Stimulated activated CD4-positive, alpha-beta T cell treated with anti-CD3 and anti-CD28 coated beads, Interleukin-2, amount 100 ng/mL, for 4 hours (primary cell): ENCODE measurements around the gene CCBE1.

Experiments
- DNase-seq: peaks from one replicate; pipeline ENCODE4 v3.0.0-alpha.2; 2020; ENCODE audit warnings: low read depth

The CCBE1 gene

GRCh38 chr18:59454909-59455727 lies 242.1 kb downstream of the CCBE1 start:
- no peak for DNase-seq

GRCh38 chr18:59453468-59453961 lies 243.7 kb downstream of the CCBE1 start:
- no peak for DNase-seq

- DNase-seq = no peak
Observed at GRCh38 chr18:59451963-59452362, 245.3 kb downstream of the CCBE1 start.

GRCh38 chr18:59451073-59451472 lies 246.2 kb downstream of the CCBE1 start:
- no peak for DNase-seq

GRCh38 chr18:59448546-59448945 lies 248.7 kb downstream of the CCBE1 start:
- DNase-seq = no peak

- DNase-seq = no peak
Observed at GRCh38 chr18:59446012-59446411, 251.2 kb downstream of the CCBE1 start.

- no peak for DNase-seq
Observed at GRCh38 chr18:59437851-59438569, 259.2 kb downstream of the CCBE1 start.

- DNase-seq = no peak
Observed at GRCh38 chr18:59432803-59433597, 264.2 kb downstream of the CCBE1 start.

- DNase-seq = no peak
Observed at GRCh38 chr18:59431131-59431530, 266.1 kb downstream of the CCBE1 start.

- no peak for DNase-seq
Observed at GRCh38 chr18:59429608-59430007, 267.6 kb downstream of the CCBE1 start.

- DNase-seq = no peak
Observed at GRCh38 chr18:59428018-59428417, 269.2 kb downstream of the CCBE1 start.

- DNase-seq = no peak
Observed at GRCh38 chr18:59426855-59427254, 270.4 kb downstream of the CCBE1 start.

- DNase-seq = no peak
Observed at GRCh38 chr18:59423259-59423658, 274.0 kb downstream of the CCBE1 start.

GRCh38 chr18:59420244-59420643 lies 277.0 kb downstream of the CCBE1 start:
- DNase-seq = no peak

GRCh38 chr18:59419386-59419785 lies 277.8 kb downstream of the CCBE1 start:
- no peak for DNase-seq

- DNase-seq = no peak
Observed at GRCh38 chr18:59416818-59417217, 280.4 kb downstream of the CCBE1 start.

- DNase-seq = no peak
Observed at GRCh38 chr18:59414111-59414653, 283.0 kb downstream of the CCBE1 start.

- DNase-seq = peak; percentile 55
Observed at GRCh38 chr18:59402432-59403090, 294.7 kb downstream of the CCBE1 start.

- DNase-seq = no peak
Observed at GRCh38 chr18:59400407-59400806, 296.8 kb downstream of the CCBE1 start.

GRCh38 chr18:59395226-59396175 lies 301.7 kb downstream of the CCBE1 start:
- DNase-seq = no peak
